Panc1 (cell line): ENCODE data around the gene EPHB1. TPM values are rescaled to one million over a fixed set of nuclear protein-coding genes. Genes with fewer than 3 reads are reported as not detected.

Source experiments
- ATAC-seq: fragments of 200-7000 bp; cut with Tn5 transposase; 2 replicates; pipeline ENCODE4 v1.9.1; 2020; ENCODE audit warnings: mild to moderate bottlenecking, moderate library complexity
- BruUV-seq: library from RNA; stranded (reverse); fragments of 400-500 nt; replicated peaks from 2 replicates; lab custom pipeline; 2021; lab: Mats Ljungman, UMichigan
- CTCF ChIA-PET: fragments of 300-600 bp; sonication (Branson Sonifier 250); formaldehyde crosslinking; loops from one replicate; lab custom pipeline; 2022; ENCODE audit warnings: antibody characterized with exemption; lab: Charles Lee
- POLR2A ChIA-PET: fragments of 300-600 bp; sonication (Branson Sonifier 250); formaldehyde crosslinking; loops from one replicate; lab custom pipeline; 2022; ENCODE audit warnings: antibody characterized with exemption; lab: Charles Lee
- DNase-seq: peaks from one replicate; pipeline ENCODE4 v3.0.0-alpha.2; 2010; ENCODE audit warnings: low read depth, low spot score
- H3K27ac ChIP-seq: 2 replicates; pipeline ENCODE4 v1.5.1; 2011; ENCODE audit warnings: mild to moderate bottlenecking, low read length, inconsistent platforms
- H3K27me3 ChIP-seq: fragments of 200-500 bp; sonication (Bioruptor generic); 2 replicates; pipeline ENCODE4 v1.6.0; 2014; ENCODE audit warnings: low read length, inconsistent platforms; ENCODE audit not compliant: control insufficient read depth, insufficient read depth
- H3K36me3 ChIP-seq: fragments of 200-500 bp; sonication (Bioruptor generic); 2 replicates; pipeline ENCODE4 v1.5.1; 2014; ENCODE audit warnings: inconsistent platforms, mild to moderate bottlenecking, low read length, moderate library complexity; ENCODE audit not compliant: control insufficient read depth, insufficient read depth
- H3K4me1 ChIP-seq: 2 replicates; pipeline ENCODE4 v1.5.1; 2011; ENCODE audit warnings: inconsistent platforms, mild to moderate bottlenecking, low read length, moderate library complexity; ENCODE audit not compliant: control insufficient read depth, insufficient read depth
- H3K4me3 ChIP-seq, 2 experiments: 2 replicates each; pipeline ENCODE4 v1.5.1; 2011 to 2012; ENCODE audit warnings: low read depth in 2 of 2, low read length in 2 of 2, mild to moderate bottlenecking in 2 of 2, inconsistent platforms in 1 of 2, moderate library complexity in 1 of 2
- H3K9me3 ChIP-seq: fragments of 200-500 bp; sonication (Bioruptor generic); 2 replicates; pipeline ENCODE4 v1.5.1; 2014; ENCODE audit warnings: low read depth, mild to moderate bottlenecking, inconsistent platforms, low read length, moderate library complexity; ENCODE audit not compliant: control insufficient read depth, insufficient read depth
- POLR2AphosphoS5 ChIP-seq: IDR thresholded peaks from 2 replicates; pipeline ENCODE4 v1.6.1; 2012; ENCODE audit warnings: mild to moderate bottlenecking, low read depth, low read length, moderate library complexity
- SIN3A ChIP-seq: IDR thresholded peaks from 2 replicates; pipeline ENCODE4 v1.6.1; 2012; ENCODE audit warnings: low read depth, mild to moderate bottlenecking, low read length, moderate library complexity, borderline replicate concordance; ENCODE audit not compliant: insufficient read depth
- TCF7L2 ChIP-seq: IDR thresholded peaks from 2 replicates; pipeline ENCODE4 v1.6.1; 2011; ENCODE audit warnings: mild to moderate bottlenecking, low read depth, low read length, inconsistent platforms
- in situ Hi-C: cut with HindIII; loops from 2 replicates; pipeline ENCODE4 v1.10.0; 2016; ENCODE audit warnings: low sequenced_read_pairs, low pct_unique_long_range_greater_than_20kb
- intact Hi-C: fragments of 100-400 bp; cut with micrococcal nuclease; formaldehyde crosslinking; loops from one replicate; pipeline ENCODE4 v1.10.0; 2022; ENCODE audit not compliant: unreplicated experiment
- total RNA-seq: library from RNA; stranded (reverse); gene quantifications from one replicate; pipeline ENCODE4 v1.2.1, GENCODE V29; 2021; ENCODE audit not compliant: unreplicated experiment
- TF ChIP-seq, protein P1 (sequence below): fragments of 450-650 bp; IDR thresholded peaks from 2 replicates; pipeline ENCODE4 v1.5.1; 2017; ENCODE audit warnings: mild to moderate bottlenecking
- TF ChIP-seq, protein P2 (sequence below), 2 experiments: IDR thresholded peaks; 2 replicates each; pipeline ENCODE4 v1.6.1; 2011 to 2012; ENCODE audit warnings: low read depth in 2 of 2, control low read depth in 1 of 2, low read length in 1 of 2, mild to moderate bottlenecking in 1 of 2, moderate library complexity in 1 of 2; ENCODE audit not compliant: insufficient read depth in 1 of 2

The EPHB1 gene
- total RNA-seq, 1 experiment from 2014 or later = 0.46 TPM

DNA sequence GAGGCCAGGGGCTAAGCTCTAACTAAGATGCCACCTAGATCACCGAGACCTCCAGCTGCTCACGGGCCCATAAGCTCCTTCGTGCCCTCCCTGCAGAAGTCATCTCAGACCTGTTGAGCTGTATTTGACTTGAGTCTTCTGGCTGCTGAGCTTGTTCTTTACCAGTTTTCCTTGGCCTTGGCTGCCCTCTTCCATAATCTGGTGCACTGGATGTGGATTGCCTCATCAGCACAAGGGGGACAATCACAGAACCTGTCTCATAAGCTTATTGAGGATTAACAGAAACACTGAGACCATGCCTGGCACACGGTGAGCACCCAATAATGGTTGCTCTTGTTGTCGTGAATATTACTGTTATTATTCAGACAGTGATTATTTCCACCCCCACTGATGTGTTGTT, 101.1 kb downstream of the EPHB1 start:
- no peak overlapping the region for H3K4me3 ChIP-seq
- no TSS peak for BruUV-seq
- intact Hi-C loops (no loop called here), in situ Hi-C loops (no loop called here)
- TF ChIP-seq, protein P1, sequence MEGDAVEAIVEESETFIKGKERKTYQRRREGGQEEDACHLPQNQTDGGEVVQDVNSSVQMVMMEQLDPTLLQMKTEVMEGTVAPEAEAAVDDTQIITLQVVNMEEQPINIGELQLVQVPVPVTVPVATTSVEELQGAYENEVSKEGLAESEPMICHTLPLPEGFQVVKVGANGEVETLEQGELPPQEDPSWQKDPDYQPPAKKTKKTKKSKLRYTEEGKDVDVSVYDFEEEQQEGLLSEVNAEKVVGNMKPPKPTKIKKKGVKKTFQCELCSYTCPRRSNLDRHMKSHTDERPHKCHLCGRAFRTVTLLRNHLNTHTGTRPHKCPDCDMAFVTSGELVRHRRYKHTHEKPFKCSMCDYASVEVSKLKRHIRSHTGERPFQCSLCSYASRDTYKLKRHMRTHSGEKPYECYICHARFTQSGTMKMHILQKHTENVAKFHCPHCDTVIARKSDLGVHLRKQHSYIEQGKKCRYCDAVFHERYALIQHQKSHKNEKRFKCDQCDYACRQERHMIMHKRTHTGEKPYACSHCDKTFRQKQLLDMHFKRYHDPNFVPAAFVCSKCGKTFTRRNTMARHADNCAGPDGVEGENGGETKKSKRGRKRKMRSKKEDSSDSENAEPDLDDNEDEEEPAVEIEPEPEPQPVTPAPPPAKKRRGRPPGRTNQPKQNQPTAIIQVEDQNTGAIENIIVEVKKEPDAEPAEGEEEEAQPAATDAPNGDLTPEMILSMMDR = no peak
- TF ChIP-seq POLR2AphosphoS5 (no peak), SIN3A (no peak), TCF7L2 (no peak)
- TF ChIP-seq, protein P2, sequence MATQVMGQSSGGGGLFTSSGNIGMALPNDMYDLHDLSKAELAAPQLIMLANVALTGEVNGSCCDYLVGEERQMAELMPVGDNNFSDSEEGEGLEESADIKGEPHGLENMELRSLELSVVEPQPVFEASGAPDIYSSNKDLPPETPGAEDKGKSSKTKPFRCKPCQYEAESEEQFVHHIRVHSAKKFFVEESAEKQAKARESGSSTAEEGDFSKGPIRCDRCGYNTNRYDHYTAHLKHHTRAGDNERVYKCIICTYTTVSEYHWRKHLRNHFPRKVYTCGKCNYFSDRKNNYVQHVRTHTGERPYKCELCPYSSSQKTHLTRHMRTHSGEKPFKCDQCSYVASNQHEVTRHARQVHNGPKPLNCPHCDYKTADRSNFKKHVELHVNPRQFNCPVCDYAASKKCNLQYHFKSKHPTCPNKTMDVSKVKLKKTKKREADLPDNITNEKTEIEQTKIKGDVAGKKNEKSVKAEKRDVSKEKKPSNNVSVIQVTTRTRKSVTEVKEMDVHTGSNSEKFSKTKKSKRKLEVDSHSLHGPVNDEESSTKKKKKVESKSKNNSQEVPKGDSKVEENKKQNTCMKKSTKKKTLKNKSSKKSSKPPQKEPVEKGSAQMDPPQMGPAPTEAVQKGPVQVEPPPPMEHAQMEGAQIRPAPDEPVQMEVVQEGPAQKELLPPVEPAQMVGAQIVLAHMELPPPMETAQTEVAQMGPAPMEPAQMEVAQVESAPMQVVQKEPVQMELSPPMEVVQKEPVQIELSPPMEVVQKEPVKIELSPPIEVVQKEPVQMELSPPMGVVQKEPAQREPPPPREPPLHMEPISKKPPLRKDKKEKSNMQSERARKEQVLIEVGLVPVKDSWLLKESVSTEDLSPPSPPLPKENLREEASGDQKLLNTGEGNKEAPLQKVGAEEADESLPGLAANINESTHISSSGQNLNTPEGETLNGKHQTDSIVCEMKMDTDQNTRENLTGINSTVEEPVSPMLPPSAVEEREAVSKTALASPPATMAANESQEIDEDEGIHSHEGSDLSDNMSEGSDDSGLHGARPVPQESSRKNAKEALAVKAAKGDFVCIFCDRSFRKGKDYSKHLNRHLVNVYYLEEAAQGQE (IDR thresholded peaks at IDR 0.05; ENCODE audit: insufficient read depth in 1 of 2, low read depth in 2 of 2, low read length in 1 of 2) = no peak
- H3K4me1 ChIP-seq = no peaks in the 10 kb centered on the region
- no peaks in the 10 kb centered on the region for H3K36me3 ChIP-seq
- no peaks in the 10 kb centered on the region for H3K9me3 ChIP-seq
- peaks cover 9% of the 10 kb centered on the region for H3K27me3 ChIP-seq
- no peak overlapping the region for H3K27ac ChIP-seq
- ChIA-PET CTCF (no interaction called here), POLR2A (no interaction called here)
- DNase-seq = no peak
- no peak for ATAC-seq

DNA sequence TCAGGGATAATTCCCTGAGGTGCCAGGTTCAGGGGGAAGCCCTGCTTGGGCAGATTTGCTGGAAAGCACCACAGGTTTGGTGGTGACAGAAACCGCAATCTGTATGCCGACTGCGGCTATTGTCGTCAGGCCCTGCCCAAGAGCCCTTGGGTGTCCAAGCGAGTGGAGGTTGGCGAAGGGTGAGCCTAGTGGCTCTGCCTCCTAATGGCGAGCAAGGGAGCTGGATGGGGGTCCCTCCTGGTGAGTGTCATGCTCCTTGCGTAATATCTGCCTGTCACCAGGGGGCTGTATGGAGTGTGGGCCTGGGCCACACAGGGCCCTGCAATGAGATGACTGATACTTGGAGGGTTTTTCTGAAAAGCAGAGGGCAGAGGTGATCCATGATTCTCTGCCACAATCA, 101.6 kb downstream of the EPHB1 start:
- H3K4me3 ChIP-seq = no peak overlapping the region
- H3K36me3 ChIP-seq = no peaks in the 10 kb centered on the region
- BruUV-seq = no TSS peak
- TF ChIP-seq TCF7L2 = no peak
- no peak for TF ChIP-seq POLR2AphosphoS5
- TF ChIP-seq, protein P2 (IDR thresholded peaks at IDR 0.05; ENCODE audit: insufficient read depth in 1 of 2, low read depth in 2 of 2, low read length in 1 of 2) = no peak
- TF ChIP-seq, protein P1 = no peak
- no peaks in the 10 kb centered on the region for H3K4me1 ChIP-seq
- in situ Hi-C loops (no loop called here), intact Hi-C loops (no loop called here)
- ATAC-seq (no peak), DNase-seq (no peak)
- H3K27me3 ChIP-seq = peaks cover 9% of the 10 kb centered on the region; the same call in 1 of the 2 replicates
- H3K9me3 ChIP-seq = no peaks in the 10 kb centered on the region
- ChIA-PET CTCF (no interaction called here), POLR2A (no interaction called here)
- no peak overlapping the region for H3K27ac ChIP-seq
